SK-N-MC (cell line): Measurements from ENCODE around the gene RASL11A.

Source experiments
- EZH2 ChIP-seq: fragments of 200-600 bp; sonication (generic); IDR thresholded peaks from one replicate; pipeline ENCODE4 v1.6.1; 2017; ENCODE audit warnings: antibody characterized with exemption
- FOXP2 ChIP-seq: optimal IDR thresholded peaks from 2 replicates; pipeline ENCODE3; 2011; ENCODE audit warnings: mild to moderate bottlenecking, moderate library complexity; ENCODE audit not compliant: insufficient read depth; ENCODE audit errors: extremely low read length, control extremely low read depth
- POLR2AphosphoS5 ChIP-seq: IDR thresholded peaks from 2 replicates; pipeline ENCODE4 v1.6.1; 2012; ENCODE audit warnings: mild to moderate bottlenecking, low read depth, low read length, borderline replicate concordance

DNA sequence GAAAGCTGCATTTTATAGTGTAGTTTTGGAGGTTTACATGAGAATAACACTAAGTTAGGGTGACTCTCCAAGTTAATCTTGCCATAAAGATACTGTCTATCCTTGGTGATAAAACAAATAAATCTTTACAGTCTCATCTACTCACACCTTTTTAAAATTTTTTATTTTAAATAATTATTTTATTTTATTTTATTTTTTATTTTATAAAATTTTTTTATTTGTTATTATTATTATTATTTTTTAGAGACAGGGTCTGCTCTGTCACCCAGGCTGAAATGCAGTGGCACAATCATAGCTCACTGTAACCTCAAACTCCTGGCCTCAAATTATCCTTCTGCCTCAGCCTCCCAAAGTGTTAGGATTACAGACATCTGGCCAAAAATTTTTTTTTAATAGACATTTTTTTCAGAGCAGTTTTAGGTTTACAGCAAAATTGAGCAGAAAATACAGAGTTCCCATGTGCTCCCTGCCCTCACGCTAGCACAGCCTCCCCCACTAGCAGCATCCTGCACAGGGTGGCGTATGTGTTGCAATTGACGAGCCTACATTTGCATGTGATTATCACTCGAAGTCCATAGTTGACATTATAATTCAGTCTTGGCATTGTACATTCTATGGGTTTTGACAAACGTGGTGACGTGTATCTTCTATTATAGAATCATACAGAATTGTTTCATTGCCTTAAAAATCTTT lies 41.0 kb downstream of the RASL11A start:
- TF ChIP-seq POLR2AphosphoS5 = no peak
- no peak for TF ChIP-seq EZH2
- no peak for TF ChIP-seq FOXP2
